Stimulated activated CD4-positive, alpha-beta T cell treated with anti-CD3 and anti-CD28 coated beads, Interleukin-2, amount 100 ng/mL, for 4 hours (primary cell): ENCODE data around the gene FAM118B.
"Not testable (repeated sequence)": the region's sequence is repeated elsewhere in the genome, so short reads cannot be mapped to it uniquely, and the experiment has no call there.

Experiments used
- DNase-seq: peaks from one replicate; pipeline ENCODE4 v3.0.0-alpha.2; 2020; ENCODE audit warnings: low read depth

Gene FAM118B

DNA sequence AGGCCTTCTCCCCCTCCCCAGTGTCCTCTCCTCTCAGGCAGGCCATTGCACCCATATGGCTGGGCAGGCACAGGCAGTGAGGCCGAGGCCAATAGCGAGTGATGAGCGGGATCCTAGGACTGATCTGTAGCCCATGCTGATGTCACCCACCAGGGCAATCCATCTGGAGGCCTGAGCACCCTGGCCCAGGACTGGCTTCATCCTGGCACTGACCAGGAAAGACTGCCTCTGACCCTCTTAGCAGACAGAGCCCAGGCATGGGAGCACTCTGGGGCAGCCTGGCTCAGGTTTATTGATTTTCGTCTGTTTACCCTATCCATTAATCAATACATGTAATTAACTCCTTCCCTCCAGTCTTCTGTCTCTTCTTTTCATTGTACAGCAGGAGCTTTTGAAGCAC lies 66.2 kb downstream of the FAM118B start:
- no peak for DNase-seq

DNA sequence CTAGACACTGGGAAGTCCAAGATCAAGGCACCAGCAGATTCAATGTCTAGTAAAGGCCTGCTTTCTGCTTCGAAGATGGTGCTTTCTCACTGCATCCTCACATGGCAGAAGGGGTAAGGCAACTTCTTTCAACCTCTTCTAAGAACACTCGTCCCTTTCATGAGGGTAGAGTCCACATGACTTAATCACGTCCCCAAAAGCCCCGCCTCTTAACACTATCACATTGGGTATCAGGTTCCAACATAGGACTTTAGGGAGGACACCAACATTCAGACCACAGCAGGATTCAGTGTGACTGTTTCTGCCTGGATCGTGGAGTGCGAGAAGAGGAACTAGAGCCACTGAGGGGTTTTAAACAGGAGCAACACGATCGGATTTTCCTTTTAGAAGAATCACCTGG lies 67.6 kb downstream of the FAM118B start:
- DNase-seq, result no peak

DNA sequence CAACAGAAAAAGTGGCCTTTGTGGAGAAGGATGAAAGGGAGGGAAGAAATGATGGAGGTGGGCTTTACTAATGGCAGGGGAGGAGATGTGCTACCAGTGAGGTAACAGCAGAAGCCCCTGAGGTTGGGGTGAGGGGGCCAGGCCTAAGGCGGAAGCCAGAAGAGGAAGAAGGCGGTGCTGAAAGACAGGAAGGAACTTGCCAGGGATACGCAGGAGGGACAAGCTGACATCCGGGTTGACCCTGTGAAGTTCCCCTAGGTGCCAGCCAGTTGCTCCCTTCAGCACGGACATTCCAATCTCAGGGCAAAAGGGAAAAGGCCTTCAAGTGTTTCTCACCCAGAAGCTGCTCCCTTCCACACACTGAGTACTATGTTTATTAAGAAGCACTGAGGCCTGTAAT lies 69.0 kb downstream of the FAM118B start:
- no peak for DNase-seq

DNA sequence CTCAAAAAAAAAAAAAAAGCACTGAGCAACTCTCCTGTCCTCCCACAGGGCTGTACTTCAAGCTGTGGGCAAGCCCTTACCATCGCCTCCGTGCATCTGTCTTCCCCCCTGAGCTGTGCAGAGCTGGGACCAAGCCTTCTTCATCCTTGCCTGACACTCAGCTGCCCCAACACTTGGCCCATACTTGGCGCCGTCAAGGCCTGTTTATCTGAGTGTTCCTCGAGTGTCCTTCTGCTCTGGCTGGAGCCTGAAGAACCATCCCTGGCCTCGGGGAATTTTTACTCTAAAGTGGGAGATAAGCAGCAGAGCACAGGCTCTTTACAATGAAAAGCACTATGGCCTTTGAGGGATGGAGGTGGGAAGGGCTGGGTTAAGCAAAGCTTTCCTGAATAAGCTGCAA lies 69.7 kb downstream of the FAM118B start:
- no peak for DNase-seq

DNA sequence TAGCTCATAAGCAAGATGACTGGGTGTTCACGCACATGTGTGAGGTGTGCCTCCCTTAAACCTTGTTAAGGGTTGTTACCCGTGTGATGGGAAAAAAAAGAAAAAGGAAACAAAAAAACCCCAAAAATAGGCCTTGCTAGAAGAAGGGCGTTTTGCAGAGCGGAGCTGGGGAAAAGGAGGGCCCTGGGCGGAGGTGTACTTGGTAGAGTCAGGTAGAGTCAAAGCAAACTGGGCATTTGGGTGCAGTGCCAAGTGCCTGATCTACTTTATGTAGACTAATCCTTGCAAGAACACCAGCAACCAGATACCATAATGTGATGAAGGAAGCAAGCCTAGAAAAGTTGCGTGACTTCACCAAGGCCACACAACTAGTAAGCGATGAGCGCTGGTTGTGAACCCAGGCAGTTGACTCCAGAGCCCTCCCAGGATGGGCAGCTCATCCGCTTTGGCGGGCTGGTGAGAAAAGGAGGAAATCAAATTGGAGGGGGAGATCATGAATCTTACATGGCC lies 70.1 kb downstream of the FAM118B start:
- no peak for DNase-seq

DNA sequence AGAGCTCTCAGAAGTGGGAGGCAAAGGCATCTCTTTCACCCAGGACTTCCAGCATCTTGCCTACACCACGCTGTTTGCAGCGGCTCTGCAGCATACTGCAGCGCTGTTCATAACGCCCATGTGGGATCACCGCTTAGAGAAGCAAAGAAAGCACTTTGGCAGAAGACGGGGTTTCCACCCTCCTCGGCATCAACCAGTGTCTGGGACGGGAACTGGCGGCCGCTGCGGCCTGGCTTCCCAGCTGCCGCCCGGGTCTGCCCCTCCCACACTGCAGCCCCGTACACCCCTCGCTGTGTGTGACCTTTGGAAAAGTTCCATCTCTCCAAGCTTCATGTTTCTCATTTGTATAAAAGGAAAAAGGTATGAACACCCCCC lies 70.8 kb downstream of the FAM118B start:
- no peak for DNase-seq

DNA sequence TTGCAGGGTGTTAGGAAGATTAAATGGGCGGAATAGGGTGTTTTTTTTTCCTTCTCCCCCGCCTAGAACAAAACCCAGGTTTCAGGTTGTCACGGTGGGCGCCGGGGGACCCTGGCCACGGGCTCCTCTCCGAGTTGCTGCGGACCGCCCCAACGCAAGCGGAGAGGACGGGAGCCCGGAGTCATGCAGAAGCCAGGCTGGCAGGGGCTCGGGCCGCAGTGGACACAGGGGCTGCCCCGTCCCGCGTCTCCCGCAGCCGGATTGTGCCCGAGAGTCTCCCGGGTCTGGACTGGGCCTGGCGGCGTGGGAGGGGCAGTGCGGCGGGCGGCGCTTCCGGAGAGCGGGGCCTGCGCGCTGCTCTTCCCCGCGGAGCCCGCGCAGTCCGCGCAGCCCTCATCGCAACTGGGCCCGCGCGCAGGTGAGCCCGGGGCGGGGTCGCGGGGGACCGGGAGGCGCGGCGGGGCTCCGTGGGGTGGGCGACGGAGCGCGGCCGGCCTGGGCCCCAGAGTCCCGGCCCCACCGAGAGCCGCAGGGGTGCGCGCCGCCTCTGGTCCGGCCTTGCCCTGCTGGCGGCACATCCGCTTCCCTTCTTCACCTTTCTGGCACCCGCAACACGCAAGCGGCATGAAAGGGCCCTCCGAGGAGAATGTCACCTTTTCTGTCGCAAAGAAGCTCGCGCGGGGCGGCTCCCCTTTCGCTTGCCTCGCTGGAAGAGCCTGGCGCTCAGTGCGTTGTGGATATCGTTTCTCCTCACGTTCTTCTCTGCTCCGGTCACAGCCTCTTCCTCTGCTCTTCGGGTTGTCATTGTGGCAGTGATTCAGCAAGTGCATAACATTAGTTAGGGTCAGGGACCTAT lies 71.4 kb downstream of the FAM118B start, which contains the start of gene TIRAP:
Gene TIRAP (plus strand): TSS at position 358 of the 856 bp plus-strand sequence. CDS start 7,802 bp downstream, outside the sequence.
- peak; percentile 22 for DNase-seq

DNA sequence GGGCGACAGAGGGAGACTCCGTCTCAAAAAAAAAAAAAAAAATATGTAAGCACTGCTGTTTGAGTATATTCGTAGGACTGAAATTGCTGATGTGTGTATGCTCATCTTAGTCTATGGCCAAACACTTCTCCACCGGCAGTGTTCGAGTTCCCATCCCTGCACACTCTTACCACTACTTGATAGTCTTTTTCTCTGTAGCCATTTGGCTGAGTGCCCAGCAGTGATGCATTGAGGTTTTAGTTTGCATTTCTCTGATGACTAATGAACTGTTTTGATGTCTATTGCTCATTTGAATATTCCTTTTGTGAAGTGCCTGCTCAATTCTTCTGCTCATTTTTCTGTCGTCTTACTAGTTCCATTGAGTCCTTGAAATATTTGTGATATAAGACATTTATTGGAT lies 73.2 kb downstream of the FAM118B start:
- peak; percentile 83 for DNase-seq

DNA sequence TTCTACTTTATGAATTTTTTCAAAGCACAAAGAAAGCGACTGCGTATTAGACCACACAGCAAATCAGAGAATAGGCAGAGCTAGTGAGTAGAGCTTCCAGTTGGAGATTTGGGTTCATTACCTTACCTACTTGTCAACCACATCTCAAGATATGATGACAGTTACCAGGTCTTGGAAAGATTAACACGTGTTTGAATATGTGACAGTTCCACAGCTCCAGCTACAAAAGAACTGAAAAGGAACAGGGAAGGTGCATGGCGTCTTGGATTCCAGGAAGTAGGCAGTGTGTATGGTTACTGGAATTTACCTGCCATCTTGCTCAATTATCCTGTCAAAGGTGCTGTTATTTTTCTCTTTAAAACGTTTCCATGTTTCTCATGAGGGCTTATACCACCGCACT lies 76.7 kb downstream of the FAM118B start:
- DNase-seq, result no peak

DNA sequence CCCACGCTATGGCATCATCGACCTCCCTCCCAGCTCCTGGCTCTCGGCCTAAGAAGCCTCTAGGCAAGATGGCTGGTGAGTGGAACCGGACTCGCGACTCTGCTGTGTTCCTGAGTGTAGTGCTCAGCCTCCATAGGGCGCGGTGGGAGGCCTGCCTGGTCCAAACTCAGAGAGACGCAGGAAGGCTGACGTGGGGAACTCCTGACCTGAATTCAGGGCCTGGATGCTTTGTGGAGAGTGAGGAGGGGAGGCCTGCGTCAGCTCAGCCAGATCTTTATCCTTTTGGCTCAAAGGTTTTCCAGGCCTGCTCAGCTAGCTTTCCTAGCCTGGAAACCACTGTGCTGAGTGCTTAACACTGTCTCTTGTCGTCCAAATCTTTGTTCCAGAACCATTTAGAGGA lies 79.3 kb downstream of the FAM118B start:
- DNase-seq, result no peak

DNA sequence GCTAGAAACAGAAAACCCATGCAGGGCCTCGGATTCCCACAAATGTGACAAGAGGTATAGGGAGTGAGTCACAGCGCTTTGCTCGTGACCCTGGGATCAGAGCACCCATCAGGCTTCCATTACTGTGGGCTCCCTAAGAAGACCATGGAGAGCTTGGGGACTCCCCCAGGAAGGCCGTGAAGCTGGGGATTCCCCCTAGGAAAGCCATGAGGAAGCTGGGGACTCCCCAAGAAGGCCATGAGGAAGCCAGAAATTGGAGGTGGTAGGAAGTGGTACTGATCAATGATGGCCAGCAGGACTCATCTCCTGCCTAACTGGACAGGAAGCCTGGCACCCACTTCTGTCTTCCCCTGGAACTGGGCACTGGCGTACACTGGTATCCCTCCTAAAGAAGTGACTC lies 82.1 kb downstream of the FAM118B start:
- DNase-seq, result no peak

DNA sequence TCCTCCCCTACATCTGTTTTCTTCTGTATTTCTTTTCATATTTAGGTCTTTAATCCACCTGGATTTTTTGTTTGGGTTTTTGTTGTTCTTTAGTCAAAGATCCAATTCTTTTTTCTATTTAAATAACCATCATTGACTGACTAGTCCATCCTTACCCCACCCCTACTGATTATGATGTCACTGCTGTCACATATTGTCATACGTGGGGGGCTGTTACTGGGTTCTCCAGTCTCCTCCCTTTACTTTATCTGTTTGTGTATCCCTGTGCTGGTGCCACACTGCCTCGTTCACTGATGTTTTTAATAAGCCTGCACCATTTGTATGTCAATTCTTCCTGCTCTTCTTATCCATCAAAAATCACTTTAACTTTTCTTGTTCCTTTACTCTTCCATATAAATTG lies 85.4 kb downstream of the FAM118B start:
- no peak for DNase-seq

DNA sequence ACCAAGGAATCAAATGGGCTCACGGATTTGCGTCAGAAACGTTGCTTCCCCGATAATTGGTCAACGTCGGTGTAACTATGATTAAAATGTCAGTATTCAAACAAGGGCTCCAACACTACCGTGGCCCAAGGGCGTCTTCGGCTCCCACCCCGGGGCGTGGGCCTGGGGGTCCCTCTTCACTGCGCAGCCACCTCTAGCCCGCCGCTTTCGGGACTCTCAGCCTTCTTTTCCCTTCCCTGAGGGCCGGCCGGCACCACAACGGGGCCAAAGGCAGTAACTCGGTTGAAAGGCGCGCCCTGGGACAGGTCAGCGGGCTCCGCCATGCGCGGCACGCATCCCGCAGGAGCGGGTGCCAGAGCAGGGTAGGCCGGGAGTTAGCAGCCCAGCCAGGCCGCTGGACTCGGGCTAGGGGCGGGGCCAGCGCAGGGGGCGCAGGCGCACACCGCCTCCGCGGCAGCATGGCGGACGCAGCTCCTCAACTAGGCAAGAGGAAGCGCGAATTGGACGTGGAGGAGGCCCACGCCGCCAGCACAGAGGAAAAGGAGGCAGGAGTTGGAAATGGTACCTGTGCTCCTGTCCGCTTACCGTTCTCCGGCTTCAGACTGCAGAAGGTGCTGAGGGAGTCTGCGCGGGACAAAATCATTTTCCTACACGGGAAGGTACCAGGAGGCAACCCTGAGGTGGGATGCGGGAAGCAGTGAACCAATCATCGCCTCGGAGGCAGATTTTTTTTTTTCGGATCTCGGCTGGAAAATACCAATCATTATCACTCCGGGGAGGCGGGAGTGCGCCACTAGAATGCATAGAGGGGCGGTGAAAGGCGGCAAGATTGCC lies 92.3 kb downstream of the FAM118B start, which contains the start of gene DCPS:
Gene DCPS (plus strand): TSS at position 438 of the 834 bp plus-strand sequence. CDS start 21 bp downstream, at position 459.
- peak; percentile 79 for DNase-seq

DNA sequence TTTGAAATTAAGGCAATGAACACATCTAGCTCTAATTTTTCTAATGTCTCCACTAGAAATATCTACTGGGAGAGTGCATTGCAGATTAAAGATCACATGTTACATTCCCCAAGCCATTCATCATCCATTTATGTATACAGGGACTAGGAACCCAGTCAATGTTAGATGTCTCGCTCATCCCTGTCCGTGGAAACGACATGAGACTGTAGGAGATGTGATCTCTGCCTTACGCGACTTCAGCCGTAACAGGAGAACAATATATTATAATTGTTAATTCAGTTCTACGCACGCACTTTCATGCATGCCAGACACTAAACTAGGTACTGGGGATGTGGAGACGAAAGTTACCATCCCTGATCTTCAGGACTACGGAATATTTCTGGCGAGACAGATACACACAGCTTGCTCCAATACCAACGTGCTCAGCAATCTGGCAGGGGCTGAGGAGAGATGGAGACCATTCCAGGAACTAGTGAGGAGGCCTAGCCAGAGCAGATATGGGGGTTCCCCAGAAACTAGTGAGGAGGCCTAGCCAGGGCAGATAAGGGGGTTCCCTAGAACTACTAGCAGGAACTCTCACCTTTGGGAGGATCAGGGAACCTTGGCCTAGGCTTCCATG lies 93.0 kb downstream of the FAM118B start:
- no peak for DNase-seq

DNA sequence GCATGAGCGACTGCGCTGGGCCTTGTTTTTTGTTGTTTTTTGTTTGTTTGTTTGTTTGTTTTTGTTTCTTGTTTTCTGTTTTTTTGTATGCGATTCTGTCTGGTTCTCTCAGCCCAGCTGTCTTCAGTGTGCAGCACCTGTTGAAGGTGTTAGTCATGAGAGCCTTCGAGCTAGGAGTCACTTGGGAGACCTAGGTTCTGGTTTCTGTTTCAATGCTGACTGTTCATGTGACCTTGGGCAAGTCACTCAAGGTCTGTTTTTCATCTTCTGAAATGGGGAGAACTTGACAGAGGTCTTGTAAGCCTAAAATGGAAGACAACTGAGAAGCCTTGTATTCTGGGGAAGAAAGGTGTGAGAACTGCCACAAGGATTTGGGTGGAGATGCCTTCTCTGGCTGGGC lies 94.1 kb downstream of the FAM118B start:
- no peak for DNase-seq

DNA sequence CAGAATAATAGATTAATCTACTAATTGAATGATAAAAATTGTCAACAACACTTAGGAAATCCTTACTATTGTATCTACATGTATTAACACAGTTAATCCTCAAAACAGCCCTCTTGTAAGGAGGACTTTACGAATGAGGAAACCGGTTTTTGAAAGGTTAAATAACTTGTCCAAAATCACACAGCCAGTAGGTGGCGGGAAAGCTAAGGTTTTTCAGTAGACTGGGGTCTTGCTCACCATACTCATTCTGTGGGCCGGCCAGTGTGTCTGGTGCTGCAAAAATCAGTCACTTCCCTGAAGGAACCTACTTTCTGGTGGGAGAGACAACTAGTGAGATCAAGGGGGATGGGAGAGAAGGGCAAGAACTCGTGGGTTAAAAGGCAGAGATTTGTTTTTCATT lies 96.1 kb downstream of the FAM118B start:
- DNase-seq, result no peak

DNA sequence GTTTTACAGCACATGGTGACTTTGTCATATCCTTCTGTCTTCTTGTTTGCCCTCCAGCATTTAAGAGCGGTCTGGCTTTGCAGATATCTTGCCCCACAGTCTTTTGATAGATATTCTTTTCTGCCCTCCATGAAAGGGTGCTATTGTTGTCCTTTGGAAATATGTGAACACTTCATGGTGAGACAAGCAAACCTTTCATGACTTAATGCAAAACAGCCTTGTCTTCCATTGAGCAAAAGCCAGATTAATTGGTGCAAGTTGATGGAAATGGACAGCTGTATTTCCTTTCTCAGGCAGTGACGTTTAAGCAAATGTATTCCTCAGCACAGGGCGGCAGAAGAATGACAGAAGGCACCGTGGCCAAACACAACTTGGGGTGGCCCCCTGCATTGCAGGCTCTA lies 96.7 kb downstream of the FAM118B start:
- DNase-seq, result no peak

DNA sequence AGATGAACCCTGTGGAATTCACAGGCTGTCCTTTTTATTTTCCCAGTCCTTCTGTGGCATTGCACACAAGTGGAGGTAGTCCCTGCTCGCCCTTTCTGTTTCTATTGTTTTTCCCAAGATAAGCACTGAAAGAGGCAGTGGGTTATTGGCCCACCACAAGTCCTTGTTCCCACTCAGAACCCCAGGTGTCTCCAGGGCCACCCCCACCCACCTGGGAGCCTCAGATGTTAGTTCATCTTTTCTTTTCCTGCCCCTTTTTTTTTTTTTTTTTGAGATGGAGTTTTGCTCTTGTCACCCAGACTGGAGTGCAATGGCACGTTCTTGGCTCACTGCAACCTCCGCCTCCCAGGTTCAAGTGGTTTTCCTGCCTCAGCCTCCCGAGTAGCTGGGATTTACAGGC lies 97.2 kb downstream of the FAM118B start:
- DNase-seq, result not testable (repeated sequence)

DNA sequence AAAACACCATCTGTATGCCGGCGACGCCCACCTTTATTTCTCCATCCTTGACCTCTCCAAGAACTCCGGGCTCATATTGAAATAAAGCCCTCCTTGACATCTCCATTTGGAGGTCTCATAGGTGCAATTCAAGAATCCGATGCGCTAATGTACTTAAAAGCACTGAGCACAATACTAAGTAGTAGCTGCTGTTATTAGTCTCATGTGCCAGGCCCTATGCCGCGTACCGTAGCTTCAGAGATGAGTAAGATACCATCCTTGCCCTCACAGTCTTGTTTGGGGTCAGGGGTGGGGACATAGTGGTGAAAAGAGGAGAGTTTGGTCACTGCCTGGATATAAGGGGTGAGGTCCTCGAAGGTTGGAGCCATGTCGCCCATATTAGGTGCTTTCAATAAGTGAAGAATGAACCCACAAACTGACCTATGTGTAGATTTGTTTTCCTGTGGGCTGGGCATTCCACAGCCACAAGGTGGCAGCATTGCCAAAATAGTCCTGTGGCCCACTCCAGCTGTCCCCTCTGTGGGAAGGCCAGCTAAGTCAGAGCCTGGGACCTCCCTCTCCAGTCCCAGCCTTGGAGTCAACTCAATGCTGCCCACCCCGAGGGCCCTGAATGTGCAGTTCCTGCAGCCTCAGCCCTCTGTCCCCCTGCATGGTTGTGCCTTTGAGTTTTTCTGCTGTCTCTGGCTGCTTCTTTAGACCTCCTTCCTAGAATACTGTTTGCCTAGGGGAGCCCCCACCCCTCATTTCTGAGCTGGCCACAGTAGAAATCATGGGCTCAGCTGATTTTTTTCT lies 98.8 kb downstream of the FAM118B start:
- DNase-seq, result peak; percentile 24

DNA sequence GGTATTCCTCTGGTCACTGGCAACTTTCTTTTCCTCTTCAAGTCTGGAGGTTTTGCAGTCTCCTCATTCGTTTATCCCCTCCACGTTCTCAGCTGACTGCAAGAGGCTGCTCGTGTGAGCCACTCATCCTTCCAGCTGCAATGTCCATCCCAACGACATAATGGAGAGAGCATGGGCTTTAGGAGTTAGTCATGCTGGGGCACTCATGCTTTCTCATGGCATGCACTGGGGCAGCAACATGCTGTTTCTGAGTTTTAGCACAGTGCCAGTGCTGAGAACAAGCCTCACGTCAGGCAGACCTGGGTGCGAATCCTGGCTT lies 99.4 kb downstream of the FAM118B start:
- DNase-seq, result no peak

DNA sequence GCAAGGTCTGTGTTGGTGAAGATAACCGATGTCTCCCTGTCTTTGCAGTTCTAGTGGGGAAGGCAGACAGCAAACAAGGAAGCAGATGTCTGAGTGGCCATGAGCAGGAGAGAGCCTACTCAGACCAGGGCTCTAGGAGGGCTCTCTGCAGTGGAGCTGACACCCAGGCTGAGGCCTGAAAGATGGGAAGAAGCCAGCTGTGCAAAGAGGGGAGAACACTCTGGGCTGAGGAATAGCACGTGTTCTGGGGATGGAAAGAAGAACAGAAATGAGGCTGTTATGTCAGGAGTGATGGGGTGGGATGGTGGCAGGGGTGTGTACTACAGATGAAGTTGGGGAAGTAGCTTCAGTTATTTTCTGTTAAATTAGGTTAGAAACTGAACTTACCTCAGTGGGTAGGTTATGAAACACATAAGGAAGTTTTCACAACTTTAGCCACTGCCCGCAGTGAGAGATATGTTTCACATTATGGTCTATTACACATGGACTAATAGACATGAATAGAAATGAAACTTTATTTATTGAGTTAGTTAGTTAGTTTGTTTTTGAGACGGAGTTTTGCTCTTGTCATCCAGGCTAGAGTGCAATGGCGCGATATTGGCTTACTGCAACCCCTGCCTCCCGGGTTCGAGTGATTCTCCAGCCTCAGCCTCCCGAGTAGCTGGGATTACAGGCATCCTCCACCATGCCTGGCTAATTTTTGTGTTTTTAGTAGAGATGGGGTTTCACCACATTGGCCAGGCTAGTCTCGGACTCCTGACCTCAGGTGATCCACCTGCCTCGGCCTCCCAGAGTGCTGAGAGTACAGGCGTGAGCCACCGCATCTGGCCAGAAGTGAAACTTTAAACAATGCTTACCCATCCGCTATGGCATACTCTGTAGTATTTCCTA lies 100.1 kb downstream of the FAM118B start:
- DNase-seq, result no peak
